Tibial nerve (tissue), 4 donors: ENCODE measurements around the gene ZNF230. TPM values are rescaled to one million over a fixed set of nuclear protein-coding genes. Genes with fewer than 3 reads are reported as not detected.

Source experiments
- DNase-seq, 2 donors: peaks; one replicate each; pipeline ENCODE4 v3.0.0-alpha.2; 2019; ENCODE audit warnings: low spot score in 2 of 2
- H3K27ac ChIP-seq, 4 donors: fragments of 200-600 bp; sonication (generic) in 3 of 4; one replicate each; pipeline ENCODE4 v1.5.1; 2017 to 2019; ENCODE audit warnings: mild to moderate bottlenecking in 1 of 4
- H3K27me3 ChIP-seq, 2 donors: fragments of 200-600 bp; sonication (generic) in 1 of 2; one replicate each; pipeline versions ENCODE4 v1.5.1 to v1.6.0; 2017 to 2019
- H3K36me3 ChIP-seq, 3 donors: fragments of 200-600 bp; sonication (generic); one replicate each; pipeline ENCODE4 v1.5.1; 2018 to 2019
- H3K4me1 ChIP-seq, 4 donors: fragments of 200-600 bp; sonication (generic) in 3 of 4; one replicate each; pipeline ENCODE4 v1.5.1; 2017 to 2019
- H3K4me3 ChIP-seq, 4 donors: fragments of 200-600 bp; sonication (generic) in 3 of 4; one replicate each; pipeline ENCODE4 v1.5.1; 2017 to 2019; ENCODE audit warnings: mild to moderate bottlenecking in 1 of 4, moderate library complexity in 1 of 4
- H3K9me3 ChIP-seq, 4 donors: fragments of 200-600 bp; sonication (generic) in 3 of 4; one replicate each; pipeline ENCODE4 v1.5.1; 2017 to 2019
- CTCF ChIP-seq, 5 experiments: fragments of 200-600 bp in 3 of 5; fragments of 450-650 bp in 2 of 5; sonication (generic) in 3 of 5; IDR thresholded peaks; one replicate each; pipeline ENCODE4 v1.5.1; 2016 to 2019; ENCODE audit warnings: antibody characterized with exemption in 5 of 5, mild to moderate bottlenecking in 3 of 5, moderate library complexity in 2 of 5
- EP300 ChIP-seq, 2 donors: sonication (generic); formaldehyde crosslinking; IDR thresholded peaks; one replicate each; pipeline ENCODE4 v1.6.1; 2017; ENCODE audit warnings: antibody characterized with exemption in 2 of 2, mild to moderate bottlenecking in 1 of 2
- POLR2A ChIP-seq, 2 donors: fragments of 450-650 bp; IDR thresholded peaks; one replicate each; pipeline ENCODE4 v1.6.1; 2017; ENCODE audit warnings: antibody characterized with exemption in 2 of 2, mild to moderate bottlenecking in 2 of 2, moderate library complexity in 2 of 2
- WGBS, 2 donors: methylation state at CpG; one replicate each; pipeline ENCODE4 v1.1.5; 2018; 5-methylcytosine and 5-hydroxymethylcytosine counted together
- total RNA-seq, 4 donors: library from RNA; depleted of rRNA; stranded (reverse); fragments of >200 nt; gene quantifications; one replicate each; pipeline ENCODE4 v1.1.0, GENCODE V29; 2016

The ZNF230 gene
- total RNA-seq, result 1 to 10 TPM; 3.9 to 5.3 (median 5.2) TPM

- TF ChIP-seq POLR2A (IDR thresholded peaks at IDR 0.05), result peak in 1 of 2 donors; percentile 18
- TF ChIP-seq CTCF (IDR thresholded peaks at IDR 0.05), result no peak
- TF ChIP-seq EP300 (IDR thresholded peaks at IDR 0.05), result peak; percentile 35 to 84
- peaks cover 3 to 27% (median 8%) of the 10 kb centered on the region in 3 donors for H3K36me3 ChIP-seq
- peaks cover 0 to 32% (median 6%) of the 10 kb centered on the region in 4 donors for H3K9me3 ChIP-seq
- H3K4me3 ChIP-seq, result peak within 1 kb of the TSS; percentile 71 to 91 (median 72)
- H3K27me3 ChIP-seq, result no peaks in the 10 kb centered on the region
- peaks cover 0 to 17% (median 6%) of the 10 kb centered on the region in 4 donors for H3K4me1 ChIP-seq
- DNase-seq, result peak; percentile 68 to 94
- H3K27ac ChIP-seq, result peak within 1 kb of the TSS; percentile 24 to 85 (median 70)
- WGBS, 2 donors, result 0 to 1% methylated on average over 48 of the region's 48 CpGs
These were observed at the start of gene ZNF230 for GRCh38 chr19:44002566-44003460. Gene ZNF230 (plus strand): TSS chr19:44002957. CDS start chr19:44007079, 4,122 bp downstream.

DNA sequence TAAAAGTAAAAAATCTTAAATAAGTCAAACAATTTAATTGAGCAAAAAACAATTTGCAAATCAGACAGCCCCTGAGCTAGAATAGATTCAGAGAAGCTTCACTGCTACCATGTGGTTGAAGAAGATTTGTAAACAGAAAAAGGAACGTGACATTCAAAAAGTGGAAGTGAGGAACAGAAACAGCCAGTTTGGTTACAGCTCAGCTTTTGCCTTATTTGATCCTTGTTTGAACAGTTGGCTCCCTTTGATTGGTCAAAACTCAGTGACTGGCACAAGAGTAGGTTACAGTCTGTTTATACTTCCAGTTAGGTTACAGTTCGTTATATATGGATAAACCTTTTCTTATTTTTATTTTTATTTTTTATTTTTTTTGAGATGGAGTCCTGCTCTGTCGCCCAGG, 45.9 kb upstream of the ZNF230 start:
- no peaks in the 10 kb centered on the region for H3K4me1 ChIP-seq
- DNase-seq, result no peak
- 93 to 98% methylated on average over 3 of the region's 3 CpGs for WGBS, 2 donors
- H3K27me3 ChIP-seq, result no peaks in the 10 kb centered on the region
- H3K9me3 ChIP-seq, result peaks cover 0 to 93% (median 34%) of the 10 kb centered on the region in 4 donors
- H3K27ac ChIP-seq, result no peak overlapping the region
- H3K4me3 ChIP-seq, result no peak overlapping the region
- H3K36me3 ChIP-seq, result peaks cover 0 to 94% (median 0%) of the 10 kb centered on the region in 3 donors
- no peak for TF ChIP-seq POLR2A (IDR thresholded peaks at IDR 0.05)
- TF ChIP-seq CTCF (IDR thresholded peaks at IDR 0.05), result no peak
- no peak for TF ChIP-seq EP300 (IDR thresholded peaks at IDR 0.05)

GRCh38 chr19:43957891-43958290, 44.9 kb upstream of the ZNF230 start:
- Histone ChIP-seq H3K9me3 (peaks cover 0 to 99% (median 43%) of the 10 kb centered on the region in 4 donors), H3K27me3 (no peaks in the 10 kb centered on the region), H3K36me3 (peaks cover 0 to 99% (median 6%) of the 10 kb centered on the region in 3 donors), H3K4me3 (no peak overlapping the region), H3K27ac (no peak overlapping the region), H3K4me1 (no peaks in the 10 kb centered on the region)
- no peak for TF ChIP-seq POLR2A (IDR thresholded peaks at IDR 0.05)
- no peak for TF ChIP-seq CTCF (IDR thresholded peaks at IDR 0.05)
- no peak for TF ChIP-seq EP300 (IDR thresholded peaks at IDR 0.05)
- DNase-seq, result no peak
- WGBS, 2 donors, result 96% methylated on average over 3 of the region's 3 CpGs

DNA sequence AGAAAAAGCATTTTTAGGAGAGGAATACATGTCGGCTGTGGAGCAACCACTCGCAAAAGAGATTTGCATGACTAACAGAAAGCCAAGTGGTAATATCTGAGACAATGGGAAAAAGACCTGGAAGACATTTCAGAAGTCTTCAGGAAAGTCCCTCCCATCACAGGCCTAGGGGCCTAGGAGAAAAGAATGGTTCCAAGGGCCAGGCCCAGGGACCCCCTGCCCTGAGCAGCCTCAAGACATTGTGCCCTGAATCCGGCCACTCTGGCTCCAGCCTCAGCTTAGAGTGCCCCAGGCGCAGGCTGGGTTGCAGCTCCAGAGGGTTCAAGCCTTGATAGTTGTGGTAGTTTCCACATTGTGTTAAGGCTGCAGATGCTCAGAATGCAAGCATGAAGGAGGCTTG, 42.3 kb upstream of the ZNF230 start:
- peaks cover 8 to 99% (median 15%) of the 10 kb centered on the region in 3 donors for H3K36me3 ChIP-seq
- no peak for DNase-seq
- H3K27ac ChIP-seq, result no peak overlapping the region
- no peaks in the 10 kb centered on the region for H3K27me3 ChIP-seq
- no peaks in the 10 kb centered on the region for H3K4me1 ChIP-seq
- TF ChIP-seq CTCF (IDR thresholded peaks at IDR 0.05) (no peak), EP300 (IDR thresholded peaks at IDR 0.05) (no peak), POLR2A (IDR thresholded peaks at IDR 0.05) (no peak)
- H3K4me3 ChIP-seq, result no peak overlapping the region
- 72 to 73% methylated on average over 4 of the region's 4 CpGs for WGBS, 2 donors
- peaks cover 0 to 100% (median 53%) of the 10 kb centered on the region in 4 donors for H3K9me3 ChIP-seq
